IMR-90 (cell line): ENCODE measurements around the gene ELAVL1. TPM values are rescaled to one million over a fixed set of nuclear protein-coding genes. Genes with fewer than 3 reads are reported as not detected.

Experiments
- ATAC-seq: fragments of 200-7000 bp; cut with Tn5 transposase; 2 replicates; pipeline ENCODE4 v1.9.1; 2020; ENCODE audit warnings: low read depth, mild to moderate bottlenecking, moderate library complexity
- BruUV-seq: library from RNA; stranded (reverse); fragments of 400-500 nt; replicated peaks from 2 replicates; lab custom pipeline; 2021; lab: Mats Ljungman, UMichigan
- CTCF ChIA-PET: fragments of 300-600 bp; formaldehyde crosslinking; extraction: SDS; loops from one replicate; lab custom pipeline; 2021; ENCODE audit warnings: antibody characterized with exemption; lab: Yijun Ruan, JAX
- POLR2A ChIA-PET: fragments of 300-600 bp; sonication (Branson Sonifier 250); formaldehyde crosslinking; loops from one replicate; lab custom pipeline; 2022; ENCODE audit warnings: antibody characterized with exemption; ENCODE audit not compliant: unreplicated experiment; lab: Charles Lee
- DNase-seq: peaks from one replicate; pipeline ENCODE4 v3.0.0; 2013
- H2AFZ ChIP-seq: replicated peaks from 2 replicates; pipeline ENCODE3; 2013; ENCODE audit warnings: low read length, mild to moderate bottlenecking; ENCODE audit not compliant: poor library complexity
- H2AK5ac ChIP-seq: 2 replicates; pipeline ENCODE4 v1.6.1; 2013; ENCODE audit warnings: low read depth, low read length, inconsistent platforms
- H2AK9ac ChIP-seq: replicated peaks from 2 replicates; pipeline ENCODE3; 2013; ENCODE audit warnings: mild to moderate bottlenecking, low read depth, low read length, moderate library complexity; ENCODE audit not compliant: poor library complexity
- H2BK120ac ChIP-seq: 2 replicates; pipeline ENCODE4 v1.6.1; 2013; ENCODE audit warnings: low read depth, low read length, inconsistent platforms
- H2BK15ac ChIP-seq: 3 replicates; pipeline ENCODE4 v1.6.1; 2013; ENCODE audit warnings: low read depth, low read length, inconsistent platforms
- H2BK20ac ChIP-seq: 2 replicates; pipeline ENCODE4 v1.6.1; 2013; ENCODE audit warnings: low read depth, mild to moderate bottlenecking, inconsistent platforms, low read length, moderate library complexity
- H2BK5ac ChIP-seq: 2 replicates; pipeline ENCODE4 v1.6.1; 2013; ENCODE audit warnings: mild to moderate bottlenecking, low read depth, low read length, inconsistent platforms; ENCODE audit not compliant: poor library complexity, severe bottlenecking
- H3K14ac ChIP-seq: replicated peaks from 2 replicates; pipeline ENCODE4 v1.6.1; 2013; ENCODE audit warnings: low read depth, low read length, inconsistent platforms
- H3K18ac ChIP-seq: 2 replicates; pipeline ENCODE4 v1.6.1; 2013; ENCODE audit warnings: low read depth, low read length, control low read depth
- H3K23ac ChIP-seq: 2 replicates; pipeline ENCODE4 v1.6.1; 2013; ENCODE audit warnings: low read depth, low read length, inconsistent platforms
- H3K27ac ChIP-seq: 2 replicates; pipeline ENCODE4 v1.5.1; 2013; ENCODE audit warnings: mild to moderate bottlenecking, control low read depth, low read length; ENCODE audit not compliant: insufficient read depth
- H3K27me3 ChIP-seq: 2 replicates; pipeline ENCODE4 v1.6.1; 2013; ENCODE audit warnings: low read length; ENCODE audit not compliant: control insufficient read depth, insufficient read depth
- H3K36me3 ChIP-seq: 2 replicates; pipeline ENCODE4 v1.6.1; 2013; ENCODE audit warnings: low read length, mixed read lengths; ENCODE audit not compliant: control insufficient read depth, insufficient read depth
- H3K4ac ChIP-seq: 2 replicates; pipeline ENCODE4 v1.6.1; 2013; ENCODE audit warnings: low read depth, low read length, inconsistent platforms
- H3K4me1 ChIP-seq: 2 replicates; pipeline ENCODE4 v1.6.1; 2013; ENCODE audit warnings: low read length, mixed read lengths; ENCODE audit not compliant: control insufficient read depth, insufficient read depth
- H3K4me2 ChIP-seq: 2 replicates; pipeline ENCODE4 v1.6.1; 2013; ENCODE audit warnings: low read depth, mild to moderate bottlenecking, control low read depth, low read length, moderate library complexity
- H3K4me3 ChIP-seq: 2 replicates; pipeline ENCODE4 v1.5.1; 2013; ENCODE audit warnings: low read depth, mild to moderate bottlenecking, control low read depth, low read length, moderate library complexity; ENCODE audit not compliant: insufficient read depth
- H3K56ac ChIP-seq: 2 replicates; pipeline ENCODE4 v1.6.1; 2013; ENCODE audit warnings: low read length, inconsistent platforms; ENCODE audit not compliant: insufficient read depth; ENCODE audit errors: extremely low read depth
- H3K79me1 ChIP-seq, 2 experiments: 2 replicates each; pipeline ENCODE4 v1.6.1; 2013; ENCODE audit warnings: low read length in 2 of 2, inconsistent platforms in 1 of 2, low read depth in 1 of 2
- H3K9ac ChIP-seq: 2 replicates; pipeline ENCODE4 v1.6.1; 2013; ENCODE audit warnings: low read depth, low read length, control low read depth
- H3K9me1 ChIP-seq: 2 replicates; pipeline ENCODE4 v1.6.1; 2013; ENCODE audit warnings: low read length, inconsistent platforms; ENCODE audit not compliant: insufficient read depth
- H3K9me3 ChIP-seq: 2 replicates; pipeline ENCODE4 v1.6.1; 2013; ENCODE audit warnings: low read length; ENCODE audit not compliant: control insufficient read depth, insufficient read depth
- H4K20me1 ChIP-seq: 2 replicates; pipeline ENCODE4 v1.6.1; 2013; ENCODE audit warnings: low read length, inconsistent platforms; ENCODE audit not compliant: insufficient read depth
- H4K5ac ChIP-seq: 2 replicates; pipeline ENCODE4 v1.6.1; 2013; ENCODE audit warnings: mild to moderate bottlenecking, low read depth, low read length, control low read depth
- H4K8ac ChIP-seq, 2 experiments: 2 replicates each; pipeline ENCODE4 v1.6.1; 2013; ENCODE audit warnings: low read depth in 2 of 2, low read length in 2 of 2, control low read depth in 1 of 2, inconsistent platforms in 1 of 2
- H4K91ac ChIP-seq: 2 replicates; pipeline ENCODE4 v1.6.1; 2013; ENCODE audit warnings: low read depth, low read length, inconsistent platforms; ENCODE audit not compliant: insufficient read depth
- BHLHE40 ChIP-seq: fragments of 150-350 bp; IDR thresholded peaks from 2 replicates; pipeline ENCODE4 v1.6.1; 2016; ENCODE audit warnings: mild to moderate bottlenecking, low read depth, low read length
- CTCF ChIP-seq: conservative IDR thresholded peaks from 2 replicates; pipeline ENCODE4 v1.5.1; 2012; ENCODE audit warnings: mild to moderate bottlenecking, low read depth, low read length, improper control_type of control experiment
- FOS ChIP-seq: fragments of 150-350 bp; IDR thresholded peaks from 2 replicates; pipeline ENCODE4 v1.6.1; 2016; ENCODE audit warnings: low read depth, low read length
- MAFK ChIP-seq: IDR thresholded peaks from 2 replicates; pipeline ENCODE4 v1.6.1; 2012; ENCODE audit warnings: low read depth, low read length, improper control_type of control experiment
- RFX5 ChIP-seq: IDR thresholded peaks from 2 replicates; pipeline ENCODE4 v1.8.0; 2012; ENCODE audit warnings: low read depth, mild to moderate bottlenecking, low read length, moderate library complexity
- SMC3 ChIP-seq: fragments of 150-350 bp; IDR thresholded peaks from 2 replicates; pipeline ENCODE4 v1.6.1; 2016; ENCODE audit warnings: low read depth, mild to moderate bottlenecking, antibody characterized with exemption, low read length, moderate library complexity
- WGBS, 2 experiments: methylation state at CpG; one replicate each; pipeline versions ENCODE4 v1.1.5 to v1.1.7; 2013; ENCODE audit warnings: missing lambda C conversion rate in 2 of 2; ENCODE audit not compliant: insufficient read length in 1 of 2; ENCODE audit errors: extremely low coverage in 2 of 2; 5-methylcytosine and 5-hydroxymethylcytosine counted together
- dilution Hi-C: fragments of 300-500 bp; cut with HindIII; formaldehyde crosslinking; loops from one replicate; pipeline ENCODE4 v1.14.3; 2018; ENCODE audit warnings: low sequenced_read_pairs; ENCODE audit not compliant: unreplicated experiment
- in situ Hi-C: fragments of 300-500 bp; cut with MboI; formaldehyde crosslinking; loops from 3 replicates; pipeline ENCODE4 v1.14.3; 2019; ENCODE audit warnings: low sequenced_read_pairs, inconsistent platforms, mixed read lengths
- intact Hi-C: fragments of 100-400 bp; cut with micrococcal nuclease; formaldehyde crosslinking; loops from 2 replicates; pipeline ENCODE4 v1.10.0; 2022
- polyA plus RNA-seq, 3 experiments: library from polyadenylated mRNA; depleted of rRNA; stranded (reverse); fragments of >200 nt; gene quantifications; 2 replicates each; pipeline ENCODE4 v1.2.3, GENCODE V29; 2012; ENCODE audit warnings: low replicate concordance in 1 of 3
- total RNA-seq: library from RNA; depleted of rRNA; stranded (reverse); fragments of >200 nt; gene quantifications from 2 replicates; pipeline ENCODE4 v1.2.3, GENCODE V29; 2012

Gene ELAVL1
- total and polyA plus RNA-seq, 2 of the 4 experiments (the other 2 are of a cell fraction) = 55.6 to 59.0 TPM

- TF ChIP-seq FOS (no peak), MAFK (no peak)
Observed at GRCh38 chr19:7933828-7934725, 71.4 kb downstream of the ELAVL1 start (continued).

- ChIA-PET POLR2A (no interaction called here), CTCF (interaction anchor here (0.6 kb wide), 1 partner anchor 342 kb away, joined by 3 read pairs; no protein-coding TSS in a partner anchor)
- H2BK20ac ChIP-seq = no peak overlapping the region
- H3K79me1 ChIP-seq = peaks cover 5 to 17% of the 10 kb centered on the region in 2 experiments; a peak in 2 of 4 replicates
- no TSS peak for BruUV-seq
- peaks cover 63% of the 10 kb centered on the region for H3K36me3 ChIP-seq
- TF ChIP-seq RFX5 = no peak
- no peak for TF ChIP-seq SMC3
- TF ChIP-seq CTCF = 0 out of 2 replicates have a peak, but pooled peaks have one; percentile 14
- no peak for TF ChIP-seq BHLHE40
- no peak overlapping the region for H2AFZ ChIP-seq
- dilution Hi-C loops (no loop called here), in situ Hi-C loops (no loop called here), intact Hi-C loops (no loop called here)
- no peak overlapping the region for H2AK5ac ChIP-seq
- H3K27me3 ChIP-seq = no peaks in the 10 kb centered on the region
- peaks cover 9% of the 10 kb centered on the region for H3K4me1 ChIP-seq
- H3K14ac ChIP-seq = no peak overlapping the region
- no peak overlapping the region for H2BK120ac ChIP-seq
- H3K23ac ChIP-seq = no peak overlapping the region
- H2BK5ac ChIP-seq = no peak overlapping the region
- H3K4me2 ChIP-seq = no peak overlapping the region
- no peak overlapping the region for H3K18ac ChIP-seq
- WGBS, 2 experiments = 80% methylated on average over 3 of the region's 14 CpGs; no CpG with 5 or more reads in 1 of the 2 experiments
- H3K9ac ChIP-seq = no peak overlapping the region
- no peaks in the 10 kb centered on the region for H3K9me1 ChIP-seq
- H3K4ac ChIP-seq = no peak overlapping the region
- H3K9me3 ChIP-seq = no peaks in the 10 kb centered on the region
- no peak overlapping the region for H3K27ac ChIP-seq
- no peak overlapping the region for H3K56ac ChIP-seq
- H4K20me1 ChIP-seq = peaks cover 9% of the 10 kb centered on the region
- ATAC-seq (no peak), DNase-seq (no peak)
- no peak overlapping the region for H3K4me3 ChIP-seq
- no peak overlapping the region for H4K5ac ChIP-seq
- no peak overlapping the region for H4K91ac ChIP-seq
- H2BK15ac ChIP-seq = no peak overlapping the region
- no peak overlapping the region for H2AK9ac ChIP-seq
- H4K8ac ChIP-seq = no peak overlapping the region
Observed at GRCh38 chr19:7933411-7933810, 72.0 kb downstream of the ELAVL1 start.
